ENCODE results near the gene RBM43.
"Not testable (repeated sequence)": the region's sequence is repeated elsewhere in the genome, so short reads cannot be mapped to it uniquely, and the experiment has no call there.

RBM43 gene

DNA sequence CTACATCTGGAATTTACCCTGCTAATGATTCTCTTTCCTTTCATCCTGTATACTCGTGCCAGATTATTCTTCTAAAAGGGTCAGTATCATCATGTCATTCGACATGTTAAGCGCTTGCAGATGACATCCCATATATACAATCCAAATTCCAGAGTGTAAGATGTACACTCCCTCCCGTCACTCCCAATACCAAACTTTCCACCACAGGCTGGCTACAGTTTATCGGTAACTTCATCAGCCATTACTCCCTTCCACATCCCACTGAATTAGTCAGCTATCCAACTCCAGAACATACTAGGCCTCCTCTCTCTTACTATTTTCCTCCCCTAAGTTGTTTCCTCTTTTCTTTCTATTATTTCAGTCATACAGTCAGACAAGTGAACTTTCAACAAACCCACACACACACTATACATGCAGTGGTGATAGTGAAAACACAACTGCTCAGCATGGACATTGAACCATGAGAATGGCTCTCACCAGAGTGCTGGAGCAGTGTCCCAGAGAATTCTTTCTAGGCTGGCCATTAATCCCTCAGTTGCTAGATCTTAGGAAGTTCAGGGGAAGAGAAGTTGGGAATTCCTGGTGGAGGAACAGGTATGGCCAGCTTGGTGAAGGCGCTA, 38.4 kb upstream of the RBM43 start:
- no peaks in the 10 kb centered on the region for H3K36me3 ChIP-seq (ENCODE audit: insufficient read depth, low read length)
- H3K9me3 ChIP-seq (ENCODE audit: insufficient read depth, low read depth, low read length) = no peaks in the 10 kb centered on the region
- H3K9ac ChIP-seq (ENCODE audit: low read depth, low read length, poor library complexity, severe bottlenecking) = no peak overlapping the region
- no peaks in the 10 kb centered on the region for H3F3A ChIP-seq (ENCODE audit: low read depth)
- no peaks in the 10 kb centered on the region for H3K79me2 ChIP-seq (ENCODE audit: insufficient read depth, low read length)
- H3K9me2 ChIP-seq (replicated peaks; ENCODE audit: low read depth, low read length) = no peaks in the 10 kb centered on the region
- no peak overlapping the region for H2AFZ ChIP-seq (ENCODE audit: low read length)
- no peaks in the 10 kb centered on the region for H4K20me1 ChIP-seq (ENCODE audit: insufficient read depth, low read length, poor library complexity, severe bottlenecking)
- H3K4me1 ChIP-seq (ENCODE audit: insufficient read depth, low read length, poor library complexity, severe bottlenecking) = peaks cover 6% of the 10 kb centered on the region
- H3K4me3 ChIP-seq (ENCODE audit: low read length, poor library complexity, severe bottlenecking) = no peak overlapping the region
- no peak overlapping the region for H3K4me2 ChIP-seq (ENCODE audit: low read depth, low read length, poor library complexity, severe bottlenecking)
- TF ChIP-seq, protein P1, sequence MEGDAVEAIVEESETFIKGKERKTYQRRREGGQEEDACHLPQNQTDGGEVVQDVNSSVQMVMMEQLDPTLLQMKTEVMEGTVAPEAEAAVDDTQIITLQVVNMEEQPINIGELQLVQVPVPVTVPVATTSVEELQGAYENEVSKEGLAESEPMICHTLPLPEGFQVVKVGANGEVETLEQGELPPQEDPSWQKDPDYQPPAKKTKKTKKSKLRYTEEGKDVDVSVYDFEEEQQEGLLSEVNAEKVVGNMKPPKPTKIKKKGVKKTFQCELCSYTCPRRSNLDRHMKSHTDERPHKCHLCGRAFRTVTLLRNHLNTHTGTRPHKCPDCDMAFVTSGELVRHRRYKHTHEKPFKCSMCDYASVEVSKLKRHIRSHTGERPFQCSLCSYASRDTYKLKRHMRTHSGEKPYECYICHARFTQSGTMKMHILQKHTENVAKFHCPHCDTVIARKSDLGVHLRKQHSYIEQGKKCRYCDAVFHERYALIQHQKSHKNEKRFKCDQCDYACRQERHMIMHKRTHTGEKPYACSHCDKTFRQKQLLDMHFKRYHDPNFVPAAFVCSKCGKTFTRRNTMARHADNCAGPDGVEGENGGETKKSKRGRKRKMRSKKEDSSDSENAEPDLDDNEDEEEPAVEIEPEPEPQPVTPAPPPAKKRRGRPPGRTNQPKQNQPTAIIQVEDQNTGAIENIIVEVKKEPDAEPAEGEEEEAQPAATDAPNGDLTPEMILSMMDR (conservative IDR thresholded peaks at IDR 0.05; ENCODE audit: low read length) = no peak
- TF ChIP-seq EZH2phosphoT487 (IDR thresholded peaks at IDR 0.05; ENCODE audit: borderline replicate concordance) = no peak
- no peaks in the 10 kb centered on the region for H3K27me3 ChIP-seq (ENCODE audit: insufficient read depth, low read length, poor library complexity, severe bottlenecking)

DNA sequence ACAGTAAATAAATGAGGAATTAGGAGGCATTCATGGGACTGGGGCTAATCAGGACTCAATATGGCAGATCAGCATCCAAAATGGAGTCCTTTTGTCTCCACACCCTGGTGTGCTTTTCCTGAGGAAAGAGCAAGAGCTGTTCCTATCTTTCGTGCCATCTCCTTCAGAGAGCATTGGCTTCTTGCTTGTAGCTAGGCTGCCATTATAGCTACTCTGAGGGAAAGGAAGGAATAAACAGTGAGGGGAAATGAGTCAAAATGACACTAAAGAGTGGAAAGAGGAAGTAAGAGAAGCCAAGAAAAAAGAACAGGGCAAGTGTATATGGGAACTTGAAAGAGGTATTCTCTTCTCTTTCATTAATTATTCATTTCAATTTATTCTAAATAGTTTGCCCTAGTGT, 36.2 kb upstream of the RBM43 start:
- Histone ChIP-seq H4K20me1 (ENCODE audit: insufficient read depth, low read length, poor library complexity, severe bottlenecking) (no peaks in the 10 kb centered on the region), H3F3A (ENCODE audit: low read depth) (no peaks in the 10 kb centered on the region), H3K9me2 (replicated peaks; ENCODE audit: low read depth, low read length) (no peaks in the 10 kb centered on the region), H3K27me3 (ENCODE audit: insufficient read depth, low read length, poor library complexity, severe bottlenecking) (no peaks in the 10 kb centered on the region), H3K36me3 (ENCODE audit: insufficient read depth, low read length) (no peaks in the 10 kb centered on the region), H3K9ac (ENCODE audit: low read depth, low read length, poor library complexity, severe bottlenecking) (no peak overlapping the region), H3K4me2 (ENCODE audit: low read depth, low read length, poor library complexity, severe bottlenecking) (no peak overlapping the region), H3K4me1 (ENCODE audit: insufficient read depth, low read length, poor library complexity, severe bottlenecking) (peaks cover 6% of the 10 kb centered on the region), H2AFZ (ENCODE audit: low read length) (peak overlapping the region; percentile 81), H3K9me3 (ENCODE audit: insufficient read depth, low read depth, low read length) (no peaks in the 10 kb centered on the region), H3K4me3 (ENCODE audit: low read length, poor library complexity, severe bottlenecking) (no peak overlapping the region), H3K79me2 (ENCODE audit: insufficient read depth, low read length) (no peaks in the 10 kb centered on the region)
- no peak for TF ChIP-seq EZH2phosphoT487 (IDR thresholded peaks at IDR 0.05; ENCODE audit: borderline replicate concordance)
- TF ChIP-seq, protein P1 (conservative IDR thresholded peaks at IDR 0.05; ENCODE audit: low read length) = no peak

- H3K79me2 ChIP-seq (ENCODE audit: insufficient read depth, low read length); H3K4me2 ChIP-seq (ENCODE audit: low read depth, low read length, poor library complexity, severe bottlenecking); H3K36me3 ChIP-seq (ENCODE audit: insufficient read depth, low read length); H4K20me1 ChIP-seq (ENCODE audit: insufficient read depth, low read length, poor library complexity, severe bottlenecking); H3F3A ChIP-seq (ENCODE audit: low read depth); H3K4me1 ChIP-seq (ENCODE audit: insufficient read depth, low read length, poor library complexity, severe bottlenecking); H3K4me3 ChIP-seq (ENCODE audit: low read length, poor library complexity, severe bottlenecking); H3K9me2 ChIP-seq (replicated peaks; ENCODE audit: low read depth, low read length); H3K9ac ChIP-seq (ENCODE audit: low read depth, low read length, poor library complexity, severe bottlenecking); H3K9me3 ChIP-seq (ENCODE audit: insufficient read depth, low read depth, low read length); H2AFZ ChIP-seq (ENCODE audit: low read length); H3K27me3 ChIP-seq (ENCODE audit: insufficient read depth, low read length, poor library complexity, severe bottlenecking): not testable (repeated sequence)
Measured at GRCh38 chr2:151295926-151296325, 34.3 kb upstream of the RBM43 start.

GRCh38 chr2:151292546-151292945, 30.9 kb upstream of the RBM43 start:
- Histone ChIP-seq H3K4me3 (ENCODE audit: low read length, poor library complexity, severe bottlenecking) (no peak overlapping the region), H3K9me2 (replicated peaks; ENCODE audit: low read depth, low read length) (no peaks in the 10 kb centered on the region), H3K4me1 (ENCODE audit: insufficient read depth, low read length, poor library complexity, severe bottlenecking) (peaks cover 11% of the 10 kb centered on the region), H3K27me3 (ENCODE audit: insufficient read depth, low read length, poor library complexity, severe bottlenecking) (no peaks in the 10 kb centered on the region), H4K20me1 (ENCODE audit: insufficient read depth, low read length, poor library complexity, severe bottlenecking) (peaks cover 4% of the 10 kb centered on the region), H3F3A (ENCODE audit: low read depth) (no peaks in the 10 kb centered on the region), H3K9ac (ENCODE audit: low read depth, low read length, poor library complexity, severe bottlenecking) (no peak overlapping the region), H3K36me3 (ENCODE audit: insufficient read depth, low read length) (no peaks in the 10 kb centered on the region), H3K79me2 (ENCODE audit: insufficient read depth, low read length) (peaks cover 25% of the 10 kb centered on the region), H3K4me2 (ENCODE audit: low read depth, low read length, poor library complexity, severe bottlenecking) (no peak overlapping the region), H3K9me3 (ENCODE audit: insufficient read depth, low read depth, low read length) (no peaks in the 10 kb centered on the region), H2AFZ (ENCODE audit: low read length) (no peak overlapping the region)
- TF ChIP-seq, protein P1 (conservative IDR thresholded peaks at IDR 0.05; ENCODE audit: low read length) = no peak
- no peak for TF ChIP-seq EZH2phosphoT487 (IDR thresholded peaks at IDR 0.05; ENCODE audit: borderline replicate concordance)

Data from Loucy (cell line).